ENCODE measurements around the gene TCEA2.
A peak's percentile ranks its signal among the peaks of the same experiment; 100 is the strongest.

The TCEA2 gene

DNA sequence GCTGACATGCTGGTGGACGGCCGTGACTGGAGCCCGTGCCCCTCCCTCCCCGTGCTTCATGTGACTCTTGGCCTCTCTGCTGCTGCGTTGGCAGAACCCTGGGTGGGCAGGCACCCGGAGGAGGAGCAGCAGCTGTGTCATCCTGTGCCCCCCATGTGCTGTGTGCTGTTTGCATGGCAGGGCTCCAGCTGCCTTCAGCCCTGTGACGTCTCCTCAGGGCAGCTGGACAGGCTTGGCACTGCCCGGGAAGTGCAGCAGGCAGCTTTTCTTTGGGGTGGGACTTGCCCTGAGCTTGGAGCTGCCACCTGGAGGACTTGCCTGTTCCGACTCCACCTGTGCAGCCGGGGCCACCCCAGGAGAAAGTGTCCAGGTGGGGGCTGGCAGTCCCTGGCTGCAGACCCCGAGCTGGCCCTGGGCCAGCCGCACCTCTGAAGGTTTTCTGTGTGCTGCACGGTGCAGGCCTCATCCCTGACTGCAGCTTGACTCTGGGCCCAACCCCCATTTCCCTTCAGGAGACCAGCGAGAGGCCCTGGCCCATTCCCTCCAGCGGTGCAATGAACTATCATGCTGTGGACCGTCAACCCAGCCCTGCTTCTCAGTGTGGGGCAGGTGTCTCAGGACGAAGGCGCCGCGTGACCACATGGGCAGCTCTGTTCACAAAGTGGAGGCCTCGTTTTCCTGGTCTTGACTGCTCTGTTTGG lies 36.2 kb downstream of the TCEA2 start:
- DNase-seq, result no peak

GRCh38 chr20:64099880-64100565 lies 37.0 kb downstream of the TCEA2 start:
- DNase-seq, result no peak

DNA sequence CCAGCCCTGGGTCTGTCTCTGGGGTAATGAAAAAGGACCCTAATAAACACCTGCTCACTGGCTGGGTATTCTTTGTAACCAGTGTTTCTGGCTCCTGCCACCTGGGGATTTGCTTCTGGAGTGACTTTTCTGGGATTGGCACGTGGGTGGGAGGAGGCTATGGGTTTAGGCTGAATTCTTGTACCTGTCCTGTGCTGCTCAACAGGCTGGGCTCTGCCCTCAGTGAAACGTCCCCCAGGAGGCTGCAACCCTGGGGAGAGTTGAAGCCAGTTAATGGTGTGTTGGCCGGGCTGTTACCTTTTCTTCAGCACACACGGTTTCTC lies 37.5 kb downstream of the TCEA2 start:
- no peak for DNase-seq

GRCh38 chr20:64100946-64101688 lies 38.1 kb downstream of the TCEA2 start:
- no peak for DNase-seq

DNA sequence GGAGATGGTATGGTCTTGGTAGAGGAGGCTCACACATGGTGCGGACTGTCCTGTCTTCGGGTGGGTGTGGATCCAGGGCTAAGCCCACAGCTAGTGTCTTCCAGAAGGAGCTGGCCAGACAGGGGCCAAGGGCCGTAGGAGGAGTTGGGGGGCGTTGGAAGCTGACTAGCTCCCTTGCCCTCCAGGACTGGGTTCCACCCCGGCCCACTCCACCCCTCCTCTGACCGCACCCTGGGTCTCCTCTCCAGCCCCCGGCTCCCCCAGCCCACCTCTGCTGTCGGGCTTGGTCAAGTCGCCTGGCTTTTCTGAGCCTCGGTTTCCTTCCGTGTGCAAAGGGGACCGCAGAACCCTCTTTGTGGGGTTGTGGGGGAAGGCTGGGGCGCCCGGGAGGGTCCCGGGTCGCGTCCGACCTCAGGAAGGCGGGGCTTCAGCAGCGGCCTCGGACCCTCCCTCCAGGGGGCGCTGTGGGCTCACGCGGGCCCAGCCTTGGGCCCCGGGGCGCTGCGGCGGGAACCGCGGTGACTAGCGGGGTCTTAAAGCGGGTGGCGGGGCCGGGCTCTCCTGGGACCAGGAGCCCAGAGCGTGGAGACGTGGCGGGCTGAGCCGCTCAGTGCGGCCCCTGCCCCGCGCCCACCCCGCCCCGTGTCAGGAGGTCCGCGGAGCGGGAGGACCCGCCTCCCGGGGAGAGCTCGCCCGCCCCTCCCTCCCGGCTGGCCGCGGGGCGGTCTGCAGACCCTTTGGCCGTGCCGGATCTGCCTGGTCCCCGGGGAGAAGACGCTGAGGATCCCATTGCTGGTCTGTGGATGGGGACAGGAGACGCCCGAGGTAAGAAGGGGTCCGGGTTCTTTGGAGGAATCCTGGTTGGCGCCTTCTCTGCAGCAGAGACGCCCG lies 39.0 kb downstream of the TCEA2 start:
- DNase-seq, result peak in 1 of 2 donors; percentile 54

DNA sequence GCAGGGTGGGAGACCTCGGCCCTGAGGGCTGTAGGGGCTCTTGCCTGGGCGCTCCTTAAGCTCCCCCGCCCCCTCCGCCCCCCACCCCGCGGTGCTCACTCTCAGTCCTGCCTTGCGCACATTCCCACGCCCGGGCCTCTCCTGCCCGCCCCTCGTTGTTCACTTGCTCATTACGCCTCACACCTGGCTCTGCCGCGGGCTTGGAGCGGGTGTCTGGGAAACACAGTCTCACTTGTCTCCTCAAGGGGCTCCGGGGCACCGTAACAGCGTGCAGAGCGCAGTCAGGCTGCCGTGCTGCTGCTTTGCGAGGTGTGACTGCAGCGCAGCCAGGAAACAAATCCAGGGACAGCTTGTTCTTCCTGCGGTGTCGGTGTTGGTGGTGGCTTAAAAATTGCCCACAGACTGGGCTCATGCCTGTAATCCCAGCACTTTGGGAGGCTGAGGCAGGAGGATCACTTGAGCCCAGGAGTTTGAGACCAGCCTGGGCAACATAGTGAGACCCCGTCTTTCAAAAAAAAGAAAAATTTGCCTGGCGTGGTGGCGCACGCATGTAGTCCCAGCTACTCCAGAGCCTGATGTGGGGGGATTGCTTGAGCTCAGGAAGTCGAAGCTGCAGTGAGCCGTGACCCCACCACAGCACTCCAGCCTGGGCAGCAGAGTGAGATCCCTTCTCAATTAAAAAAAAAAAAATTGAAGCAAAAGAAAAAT lies 39.8 kb downstream of the TCEA2 start:
- DNase-seq, result no peak

GRCh38 chr20:64103871-64104666 lies 41.1 kb downstream of the TCEA2 start:
- no peak for DNase-seq

- DNase-seq, result no peak
Measured at GRCh38 chr20:64104667-64105451, 41.9 kb downstream of the TCEA2 start.

DNA sequence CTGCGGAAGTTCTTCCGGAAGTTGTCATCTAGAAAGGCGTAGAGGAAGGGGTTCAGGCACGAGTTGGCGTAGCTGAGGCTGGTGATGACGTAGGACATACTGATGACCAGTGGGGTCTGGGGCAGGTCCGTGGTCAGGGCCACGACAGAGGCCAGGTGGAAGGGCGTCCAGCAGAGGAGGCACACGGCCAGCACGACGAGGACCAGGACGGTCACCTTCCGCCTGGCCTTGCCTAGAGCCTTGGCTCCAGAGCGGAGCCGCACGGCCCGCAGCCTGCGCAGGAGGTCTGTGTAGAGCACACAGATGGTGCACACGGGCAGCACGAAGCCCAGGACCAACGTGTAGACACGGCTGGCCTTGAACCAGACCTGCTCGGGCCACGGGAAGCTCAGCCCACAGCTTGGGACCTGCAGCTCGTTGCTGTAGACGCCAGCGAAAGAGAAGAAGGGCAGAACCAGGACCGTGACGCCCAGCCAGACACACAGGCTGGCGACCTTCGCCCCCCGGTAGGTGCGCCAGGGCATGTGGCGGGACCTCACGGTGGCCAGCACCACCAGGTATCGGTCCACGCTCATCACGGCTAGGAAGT lies 42.9 kb downstream of the TCEA2 start:
- DNase-seq, result no peak

GRCh38 chr20:64106435-64106961 lies 43.5 kb downstream of the TCEA2 start:
- no peak for DNase-seq

DNA sequence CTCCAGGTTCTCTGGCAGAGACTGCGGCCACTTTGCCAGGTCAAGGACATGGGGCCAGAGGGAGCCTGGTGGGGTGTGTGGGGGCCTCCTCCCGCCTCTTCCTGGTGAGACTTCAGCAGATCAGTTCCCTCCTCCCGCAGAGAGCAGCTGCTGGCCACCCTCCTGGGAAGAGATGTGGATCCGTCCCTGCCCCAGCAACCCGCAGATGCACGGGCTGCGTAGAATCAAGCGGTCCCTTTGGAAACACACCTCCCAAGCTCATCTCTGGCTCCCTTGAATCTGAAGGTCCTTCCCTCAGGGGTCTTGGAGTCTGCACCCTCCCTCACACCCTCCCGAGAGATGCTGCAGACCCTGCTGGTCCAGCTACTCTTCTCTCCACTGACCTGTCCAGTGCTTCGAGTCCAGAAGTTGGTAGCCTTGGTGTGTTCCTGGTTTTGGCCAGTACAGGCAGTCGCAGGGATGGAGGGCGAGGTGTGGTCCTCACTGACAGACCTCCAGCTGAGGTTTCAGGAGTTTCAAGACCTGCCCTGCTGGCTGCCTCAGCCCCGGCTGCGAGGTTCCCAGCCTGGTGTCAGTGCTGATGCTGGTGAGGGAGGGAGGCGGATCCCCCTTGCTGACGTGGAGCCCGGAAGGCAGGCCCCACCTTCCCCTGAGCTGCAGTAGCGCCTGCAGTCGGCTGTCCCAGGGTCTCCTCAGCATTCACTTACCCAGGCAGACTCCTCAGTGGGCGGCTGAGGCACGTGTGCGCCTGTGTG lies 44.2 kb downstream of the TCEA2 start, which contains the start of gene NPBWR2:
Gene NPBWR2, minus strand, starts transcription at position 585 of the 755 bp plus-strand sequence. CDS start 734 bp downstream, outside the sequence.
- no peak for DNase-seq

DNA sequence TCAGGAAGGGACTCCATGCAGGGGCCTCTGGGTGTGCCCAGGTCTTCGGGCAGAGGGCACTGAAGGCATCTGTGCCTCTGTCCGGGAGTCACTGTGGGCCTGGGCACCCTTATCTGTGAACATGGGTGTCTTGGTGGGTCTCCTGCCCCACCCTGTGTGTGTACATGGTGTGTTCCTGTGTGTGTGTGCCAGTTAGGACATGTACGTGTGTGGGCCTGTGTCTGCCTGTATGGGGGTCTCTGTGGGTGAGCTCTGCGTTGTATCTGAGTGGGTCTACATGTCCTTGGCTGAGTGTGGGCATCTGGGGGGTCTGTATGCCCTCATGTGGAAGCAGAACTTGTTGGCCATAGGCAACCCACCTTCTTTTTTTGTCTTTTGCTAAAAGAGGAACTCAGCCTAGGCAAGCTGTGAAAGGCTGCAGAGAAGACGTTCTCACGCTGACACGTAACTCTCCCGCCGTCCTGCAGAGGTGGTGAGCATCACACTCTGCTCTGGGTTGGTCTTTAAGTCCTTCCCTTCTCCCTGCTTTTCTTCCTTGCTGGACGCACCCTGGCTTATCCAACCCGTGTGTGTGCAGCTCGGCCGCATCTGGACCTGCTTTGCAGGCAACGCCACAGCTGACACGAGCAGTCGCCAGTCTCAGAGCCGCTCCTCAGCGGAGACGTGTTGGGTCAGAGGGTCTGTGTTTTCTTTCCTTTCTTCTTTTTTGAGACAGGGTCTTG lies 44.9 kb downstream of the TCEA2 start:
- peak; percentile 44 to 47 for DNase-seq

- DNase-seq, result no peak
Measured at GRCh38 chr20:64108731-64109681, 46.0 kb downstream of the TCEA2 start.

GRCh38 chr20:64109831-64110391 lies 46.9 kb downstream of the TCEA2 start:
- no peak for DNase-seq

DNA sequence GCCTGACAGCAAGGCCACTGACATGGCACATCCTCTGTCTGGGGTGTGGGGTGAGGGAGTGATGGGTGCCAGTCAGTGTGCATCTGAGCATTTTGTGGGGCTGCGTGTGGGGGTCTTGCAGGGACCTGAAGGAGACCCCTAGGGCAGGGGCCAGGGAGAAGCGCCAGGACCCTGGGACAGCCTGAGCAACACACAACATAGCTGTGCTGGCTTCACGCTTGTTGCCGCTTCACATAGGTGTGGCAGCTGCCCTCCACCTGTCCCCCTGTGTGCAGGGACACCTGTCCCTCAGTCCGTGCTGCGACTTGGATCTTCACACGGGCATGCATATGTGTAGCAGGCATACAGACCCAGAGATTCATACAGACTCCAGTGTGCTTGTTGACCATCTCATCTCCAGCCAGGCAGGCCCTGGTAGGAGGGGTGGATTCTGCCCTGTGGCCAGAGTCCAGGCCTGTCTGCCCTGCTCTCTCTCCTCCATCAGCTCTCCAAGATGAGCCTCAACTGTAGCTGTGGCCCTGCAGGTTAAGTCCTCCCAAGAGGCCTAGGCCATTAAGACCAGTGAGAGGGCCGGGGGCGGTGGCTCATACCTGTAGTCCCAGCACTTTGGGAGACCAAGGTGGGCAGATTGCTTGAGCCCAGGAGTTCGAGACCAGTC lies 47.5 kb downstream of the TCEA2 start:
- no peak for DNase-seq

Data from inflammatory macrophage treated with lipopolysaccharide for 1 hour (primary cell).